Fibroblast of skin of abdomen (primary cell): Measurements from ENCODE around the gene ETV5. TPM values are rescaled to one million over a fixed set of nuclear protein-coding genes. Genes with fewer than 3 reads are reported as not detected.

Source experiments
- DNase-seq: peaks from one replicate; pipeline ENCODE4 v3.0.0-alpha.2; 2013
- polyA plus RNA-seq, 2 experiments: library from polyadenylated mRNA; unstranded; fragments of 120-200 nt; gene quantifications; one replicate each; pipeline ENCODE4 v1.2.1, GENCODE V29; 2013; ENCODE audit not compliant: insufficient read length in 2 of 2

ETV5 gene
- polyA plus RNA-seq (2013, experiment 1 of 2; ENCODE audit: insufficient read length) = 33.3 TPM
- polyA plus RNA-seq (2013, experiment 2 of 2; ENCODE audit: insufficient read length) = 30.1 TPM

GRCh38 chr3:186108941-186109865 lies at the start of gene ETV5:
ETV5 (minus strand) TSS chr3:186109089; CDS start chr3:186105868, 3,221 bp downstream.
- DNase-seq = peak; percentile 100

DNA sequence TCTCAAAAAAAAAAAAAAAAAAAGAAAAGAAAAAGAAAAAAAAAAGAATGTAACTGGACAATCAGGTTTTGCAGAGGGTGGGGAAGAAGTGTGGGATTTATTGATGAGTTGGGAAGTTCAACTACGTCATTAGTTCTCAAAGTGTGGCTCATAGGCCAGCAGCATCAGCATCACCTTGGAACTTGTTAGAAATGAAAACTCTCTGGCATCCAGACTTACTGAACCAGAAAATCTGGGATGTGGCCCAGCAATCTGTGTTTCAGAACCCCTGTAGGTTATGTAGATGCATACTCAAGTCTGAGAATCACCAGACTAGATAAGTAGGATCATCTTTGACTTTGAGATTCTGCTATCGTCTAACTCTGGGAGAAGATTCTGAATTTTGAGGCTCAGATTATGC lies 45.8 kb upstream of the ETV5 start:
- no peak for DNase-seq

- no peak for DNase-seq
Observed at GRCh38 chr3:186152889-186153292, 44.0 kb upstream of the ETV5 start.

- no peak for DNase-seq
Observed at GRCh38 chr3:186152361-186152798, 43.5 kb upstream of the ETV5 start.

DNA sequence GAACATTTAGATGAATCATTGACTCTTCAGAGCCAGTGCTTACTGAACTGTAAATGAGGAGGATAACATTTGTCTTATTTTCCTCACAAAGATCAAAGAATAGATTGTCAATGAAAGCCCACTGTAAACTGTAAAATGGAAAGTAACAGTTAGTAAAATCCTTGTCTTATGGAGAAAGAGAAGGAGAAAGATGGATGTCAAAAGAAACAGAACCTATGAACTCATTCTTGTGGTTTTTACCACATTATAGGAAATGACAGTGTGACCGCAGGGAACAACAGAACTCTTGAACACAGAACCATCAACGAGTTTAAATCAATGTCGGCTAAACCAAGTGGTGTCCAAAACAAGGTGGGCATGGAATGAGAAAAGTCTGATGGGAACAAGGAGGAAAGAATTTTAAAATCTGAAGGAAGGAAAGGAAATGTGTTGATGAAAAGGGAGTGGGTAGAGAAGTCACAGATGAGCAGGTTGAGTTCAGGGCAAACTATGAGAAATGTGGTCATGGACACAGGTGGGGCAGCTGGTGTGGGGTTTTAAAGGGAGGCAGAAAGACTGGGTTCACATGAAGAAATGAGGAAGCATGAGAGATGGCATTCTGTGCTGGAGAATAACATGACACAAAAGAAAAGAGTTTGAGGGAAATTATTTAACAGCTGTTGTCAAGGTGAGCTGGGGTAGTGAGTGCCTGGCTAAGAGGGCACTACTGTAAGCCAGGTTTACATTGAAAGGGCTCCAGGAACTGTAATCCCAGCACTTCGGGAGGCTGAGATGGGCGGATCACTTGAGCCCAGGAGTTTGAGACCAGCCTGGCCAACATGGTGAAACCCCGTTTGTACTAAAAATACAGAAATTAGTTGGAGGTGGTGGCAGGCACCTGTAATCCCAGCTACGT lies 42.4 kb upstream of the ETV5 start:
- no peak for DNase-seq

DNA sequence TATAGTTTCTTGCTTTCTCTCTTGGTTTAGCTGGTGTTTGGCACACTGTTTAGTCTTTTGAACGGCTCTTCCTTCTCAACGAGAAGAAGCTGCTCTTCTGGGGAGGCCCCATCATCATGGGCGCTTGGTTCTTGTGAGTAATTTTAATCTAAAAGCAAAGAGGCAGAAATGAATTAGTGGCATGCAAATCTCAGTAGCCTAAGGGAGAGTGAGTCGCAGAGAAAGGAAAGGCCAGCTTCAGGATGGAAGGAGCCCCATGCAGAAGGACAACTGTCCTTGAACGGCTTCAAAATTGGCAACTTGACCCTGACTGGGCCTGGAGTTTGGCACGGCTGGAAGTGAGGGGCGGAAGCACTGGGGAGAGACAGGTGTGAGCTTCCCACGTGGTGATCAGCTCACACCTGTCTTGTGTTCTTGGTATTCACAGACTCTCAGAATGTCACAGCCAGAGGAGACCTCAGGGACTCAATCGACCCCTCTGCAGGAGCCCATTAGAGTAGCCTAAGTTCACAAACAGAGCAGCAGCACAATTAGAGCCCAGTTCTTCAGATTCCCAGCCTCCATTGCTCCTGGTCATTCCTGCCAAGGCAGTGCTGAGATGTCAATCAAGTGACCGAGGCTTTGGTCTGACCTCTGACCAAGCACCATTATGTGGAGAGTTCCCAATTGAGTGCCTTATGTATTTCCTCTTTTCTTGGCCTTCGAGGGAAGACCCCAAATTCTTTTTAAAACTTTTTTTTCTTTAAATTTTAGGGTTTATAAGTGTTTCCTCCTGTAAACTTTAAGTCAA lies 41.3 kb upstream of the ETV5 start:
- DNase-seq = no peak

DNA sequence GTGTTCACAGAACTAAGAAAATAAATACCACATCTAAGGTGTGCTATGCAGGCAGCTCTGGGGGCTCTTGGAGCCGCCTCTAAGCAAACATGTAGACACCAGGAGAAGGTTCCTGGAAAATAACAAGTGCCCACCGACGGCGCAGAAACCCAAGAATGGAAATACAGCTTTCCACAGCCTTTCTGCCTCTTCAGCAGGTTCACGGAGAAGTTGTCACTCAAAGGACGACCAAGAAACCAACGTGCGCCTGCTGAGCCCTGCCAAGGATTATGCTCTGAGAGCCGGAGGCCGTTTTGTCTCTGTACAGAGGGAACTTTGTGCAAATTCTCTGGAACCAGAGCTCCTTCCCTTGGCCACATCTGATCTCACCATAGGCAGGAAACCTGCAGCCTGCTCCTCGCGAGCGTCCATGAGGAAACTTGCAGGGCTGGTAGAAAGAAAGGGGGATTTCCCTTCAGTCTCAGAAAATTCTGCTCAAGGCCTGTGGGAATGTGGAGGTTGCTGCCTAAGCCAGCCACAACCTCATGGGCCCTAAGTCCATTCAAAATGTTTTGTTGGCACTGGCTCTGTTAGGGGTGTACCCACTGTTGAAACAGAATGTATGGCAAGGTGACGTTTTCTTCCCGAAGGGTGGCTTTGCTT lies 40.6 kb upstream of the ETV5 start:
- DNase-seq = no peak

DNA sequence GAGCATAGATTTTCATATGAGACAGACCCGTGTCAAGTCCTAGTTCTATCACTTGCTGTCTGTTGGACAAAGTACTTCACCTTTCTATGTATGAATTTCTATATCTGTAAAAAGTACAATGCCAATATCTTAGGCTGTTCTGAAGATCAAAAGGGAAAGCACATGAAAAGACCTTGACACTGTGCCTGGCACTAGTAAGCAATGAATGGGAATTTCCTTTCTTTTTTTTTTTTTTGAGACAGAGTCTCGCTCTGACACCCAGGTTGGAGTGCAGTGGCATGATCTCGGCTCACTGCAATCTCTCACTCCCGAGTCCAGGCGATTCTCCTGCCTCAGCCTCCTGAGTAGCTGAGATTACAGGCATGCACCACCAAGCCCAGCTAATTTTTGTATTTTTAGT lies 35.4 kb upstream of the ETV5 start:
- no peak for DNase-seq

DNA sequence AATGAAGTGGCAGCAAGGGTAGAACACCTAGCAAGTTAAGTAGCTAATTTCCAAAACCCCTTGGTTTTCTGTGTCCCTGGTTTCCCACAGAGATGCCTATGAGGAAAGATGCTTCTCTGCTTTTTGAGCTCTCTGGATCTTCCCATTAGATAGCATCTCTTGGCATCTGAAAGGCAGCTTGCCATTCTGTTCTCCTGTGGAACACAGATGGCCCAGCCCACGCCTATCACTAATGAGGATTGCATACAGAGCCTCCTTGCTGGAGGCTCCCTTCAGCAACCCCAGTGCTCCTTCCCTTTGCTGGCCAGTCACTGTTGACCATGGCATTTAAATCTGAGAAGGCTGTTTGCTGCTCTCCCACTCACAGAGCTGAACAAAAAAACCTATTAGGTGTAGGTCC lies 34.4 kb upstream of the ETV5 start:
- no peak for DNase-seq

DNA sequence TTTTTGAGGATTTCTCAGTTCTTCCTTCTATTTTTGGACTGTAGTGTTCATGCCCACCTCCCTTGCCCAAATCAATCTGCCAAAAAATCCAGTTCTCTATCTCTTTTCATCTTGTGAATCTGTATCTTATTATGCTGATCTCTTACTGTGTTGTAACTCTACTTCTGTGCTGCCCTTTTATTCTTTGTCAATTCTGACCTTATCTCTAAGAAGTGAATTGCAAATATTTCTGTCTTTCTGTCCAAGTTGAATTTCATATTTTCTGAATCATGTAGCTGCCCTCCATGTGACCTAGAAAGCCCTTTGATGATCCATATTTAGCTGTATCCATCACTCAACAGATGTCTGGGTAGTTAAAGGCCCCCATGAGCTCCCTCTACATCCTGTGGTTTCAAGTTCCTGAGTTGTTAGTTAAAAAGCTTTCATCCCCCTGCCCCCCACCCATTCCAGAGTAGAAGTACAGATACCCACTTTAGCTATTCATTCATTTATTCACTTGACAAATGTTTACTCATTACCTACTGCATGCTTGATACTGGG lies 33.6 kb upstream of the ETV5 start:
- DNase-seq = peak; percentile 70

GRCh38 chr3:186141790-186142189 lies 32.9 kb upstream of the ETV5 start:
- no peak for DNase-seq

GRCh38 chr3:186138272-186138981 lies 29.5 kb upstream of the ETV5 start:
- DNase-seq = no peak

DNA sequence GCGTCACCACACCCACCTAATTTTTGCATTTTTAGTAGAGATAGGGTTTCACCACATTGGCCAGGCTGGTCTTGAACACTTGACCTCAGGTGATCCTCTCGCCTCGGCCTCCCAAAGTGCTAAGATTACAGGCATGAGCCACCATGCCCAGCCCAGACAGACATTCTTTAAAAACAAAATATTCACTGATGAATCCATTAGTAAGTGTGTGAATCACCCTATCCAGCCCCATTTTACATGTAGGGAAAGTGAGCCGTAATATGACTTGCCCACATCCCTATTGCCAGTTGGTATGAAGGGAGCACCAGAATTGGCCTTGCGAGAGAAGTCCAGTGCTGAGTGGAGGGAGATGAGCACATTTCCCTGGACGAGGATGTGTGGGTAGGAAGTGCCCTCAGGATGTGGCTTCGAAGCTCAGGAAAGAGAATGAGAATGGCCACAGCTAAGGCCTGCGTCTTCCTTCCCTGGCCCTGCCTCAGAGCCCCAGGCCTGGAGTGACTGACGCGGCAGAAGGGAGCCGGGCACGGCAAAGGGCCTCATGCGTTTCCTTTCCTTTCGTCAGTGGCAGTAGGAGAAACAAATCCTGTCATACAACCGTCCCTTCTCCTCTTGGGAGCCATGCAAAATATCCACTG lies 28.3 kb upstream of the ETV5 start:
- DNase-seq = no peak

DNA sequence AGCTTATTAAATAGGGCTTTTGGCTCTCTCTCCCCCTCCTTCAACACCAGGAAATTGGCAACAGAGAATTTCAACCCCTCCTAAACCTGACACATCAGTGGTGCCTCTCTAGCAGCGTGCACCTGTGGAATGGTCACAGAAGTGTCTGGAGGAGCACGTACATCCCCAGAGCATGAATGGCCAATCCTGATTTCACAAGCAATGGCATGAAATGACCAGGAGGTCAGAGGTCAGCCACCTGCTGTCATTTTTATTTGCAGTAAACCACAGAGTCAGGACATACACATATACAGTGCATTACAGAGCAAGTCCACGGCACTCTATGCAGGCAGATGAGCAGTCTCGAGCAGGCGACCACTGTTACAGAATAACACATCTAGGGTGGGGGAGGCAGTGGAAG lies 25.1 kb upstream of the ETV5 start:
- no peak for DNase-seq

- DNase-seq = no peak
Observed at GRCh38 chr3:186132487-186132886, 23.6 kb upstream of the ETV5 start.

DNA sequence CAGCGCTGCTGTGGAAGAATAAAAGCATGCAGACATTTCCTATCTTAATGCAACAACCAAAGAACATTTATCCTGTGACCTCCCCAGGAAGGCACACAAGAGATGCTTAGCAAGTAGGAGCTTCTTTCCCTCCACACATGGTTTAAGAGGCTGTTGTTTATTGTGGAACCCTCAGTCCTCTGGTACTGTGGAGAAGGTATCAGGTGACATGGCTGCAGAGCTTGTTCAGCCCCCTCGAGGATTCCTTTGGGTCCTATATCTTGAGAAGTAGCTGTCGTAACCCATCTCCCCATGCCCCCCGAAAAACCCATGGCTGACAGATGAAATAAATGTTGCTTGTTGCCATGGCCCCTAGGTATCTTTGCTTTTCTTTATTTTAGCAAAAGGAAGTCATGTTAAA lies 20.3 kb upstream of the ETV5 start:
- no peak for DNase-seq

DNA sequence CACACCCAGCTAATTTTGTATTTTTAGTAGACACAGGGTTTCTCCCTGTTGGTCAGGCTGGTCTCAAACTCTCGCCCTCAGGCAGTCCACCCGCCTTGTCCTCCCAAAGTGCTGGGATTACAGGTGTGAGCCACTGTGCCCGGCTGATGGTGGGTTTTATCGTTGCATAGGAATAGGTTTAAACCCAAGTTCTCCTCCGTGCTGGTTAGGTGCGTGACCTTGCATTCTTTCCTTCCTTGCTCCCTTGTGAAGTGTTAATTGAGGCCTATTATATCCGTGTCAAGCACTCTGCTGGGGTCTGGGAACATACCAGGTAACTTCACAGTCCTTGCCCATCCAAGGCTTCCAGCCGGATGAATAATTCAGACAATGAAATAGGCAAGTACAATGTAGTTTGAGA lies 19.3 kb upstream of the ETV5 start:
- DNase-seq = no peak

DNA sequence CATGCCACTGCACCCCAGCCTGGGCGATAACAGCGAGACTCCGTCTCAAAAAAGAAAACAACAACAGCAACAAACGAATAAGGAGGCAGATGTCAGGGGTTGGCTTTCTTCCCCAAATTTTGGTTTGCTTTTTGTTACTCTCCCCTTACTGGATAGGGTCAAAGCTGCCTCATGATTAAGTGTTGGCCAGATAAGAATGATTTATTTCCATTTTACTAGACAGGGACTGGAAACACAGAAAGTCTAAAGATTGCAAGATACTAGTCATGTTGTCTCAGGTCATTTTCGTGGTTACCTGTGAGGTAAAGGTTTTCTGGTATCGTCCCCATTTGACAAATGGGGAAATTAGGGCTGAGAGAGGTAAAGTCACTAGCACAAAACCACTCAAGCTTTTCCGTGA lies 18.6 kb upstream of the ETV5 start:
- no peak for DNase-seq

- no peak for DNase-seq
Observed at GRCh38 chr3:186125118-186125517, 16.2 kb upstream of the ETV5 start.

- DNase-seq = no peak
Observed at GRCh38 chr3:186124592-186124991, 15.7 kb upstream of the ETV5 start.
